Activated T-cell treated with anti-CD3 and anti-CD28 coated beads, Interleukin-2, amount 50 U/mL, for 48 hours (primary cell): ENCODE data around the gene CNMD.
"Not testable (repeated sequence)": the region's sequence is repeated elsewhere in the genome, so short reads cannot be mapped to it uniquely, and the experiment has no call there.

Source experiments
- DNase-seq, 2 experiments: peaks; one replicate each; pipeline ENCODE4 v3.0.0-alpha.2; 2020

Gene CNMD

DNA sequence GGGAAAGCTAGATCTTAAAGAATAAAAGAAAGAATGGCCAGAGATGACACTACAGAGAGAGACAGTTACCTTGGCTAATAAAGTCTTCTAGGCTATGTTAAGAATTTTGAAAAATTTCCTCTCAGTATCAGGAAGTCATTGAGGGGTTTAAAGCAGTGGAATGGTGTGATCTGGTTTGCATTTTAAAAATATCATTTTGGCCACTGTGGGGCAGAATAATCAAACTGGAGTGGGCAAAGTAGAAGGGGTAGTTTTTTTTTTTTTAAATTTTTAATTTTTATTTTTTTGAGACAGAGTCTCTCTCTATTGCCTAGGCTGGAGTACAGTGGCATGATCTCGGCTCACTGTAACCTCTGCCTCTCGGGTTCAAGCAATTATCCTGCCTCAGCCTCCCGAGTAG lies 4.4 kb upstream of the CNMD start:
- no peak for DNase-seq

- DNase-seq = no peak
Observed at GRCh38 chr13:52743569-52743968, 3.9 kb upstream of the CNMD start.

GRCh38 chr13:52738719-52739467 lies 727 bp downstream of the CNMD start:
- DNase-seq = peak; percentile 37 to 58

- no peak for DNase-seq
Observed at GRCh38 chr13:52737965-52738364, 1.7 kb downstream of the CNMD start.

DNA sequence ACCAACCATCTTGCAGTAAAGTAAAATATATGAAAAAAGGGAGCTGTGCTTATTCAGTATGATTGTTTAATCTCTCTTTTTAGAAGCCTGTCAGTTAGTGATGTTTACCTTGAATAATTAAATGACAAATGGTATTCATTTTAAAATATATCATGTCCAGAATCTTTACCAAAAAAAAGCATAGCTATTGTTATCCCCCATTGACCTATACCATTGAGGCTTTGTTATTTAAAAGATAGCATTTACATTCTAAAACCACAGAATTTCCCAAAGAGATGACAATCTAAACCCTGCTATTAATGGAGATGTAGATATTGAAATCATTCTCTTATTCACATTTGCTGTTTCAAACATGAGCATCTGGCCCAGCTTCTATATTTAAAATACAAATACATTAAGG lies 2.2 kb downstream of the CNMD start:
- DNase-seq = no peak

GRCh38 chr13:52736891-52737290 lies 2.7 kb downstream of the CNMD start:
- DNase-seq = no peak

- DNase-seq = no peak
Observed at GRCh38 chr13:52734075-52734623, 5.5 kb downstream of the CNMD start.

GRCh38 chr13:52726258-52726657 lies 13.4 kb downstream of the CNMD start:
- no peak for DNase-seq

- DNase-seq = no peak
Observed at GRCh38 chr13:52725302-52725701, 14.3 kb downstream of the CNMD start.

- DNase-seq = no peak
Observed at GRCh38 chr13:52723181-52723580, 16.4 kb downstream of the CNMD start.

DNA sequence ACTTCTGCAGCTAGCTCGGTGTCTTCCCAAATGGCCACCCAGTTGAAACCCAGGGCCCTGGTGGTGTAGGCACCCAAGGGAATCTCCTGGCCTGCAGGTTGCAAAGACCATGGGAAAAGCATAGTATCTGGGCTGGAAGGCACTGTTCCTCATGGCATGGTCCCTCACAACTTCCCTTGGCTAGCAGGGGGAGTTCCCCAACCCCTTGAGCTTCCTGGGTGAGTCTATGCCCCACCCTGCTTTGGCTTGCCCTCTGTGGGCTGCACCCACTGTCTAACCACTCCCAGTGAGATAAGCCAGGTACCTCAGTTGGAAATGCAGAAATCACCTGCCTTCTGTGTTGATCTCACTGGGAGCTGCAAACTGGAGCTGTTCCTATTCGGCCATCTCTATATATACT lies 18.3 kb downstream of the CNMD start:
- DNase-seq = not testable (repeated sequence)

- not testable (repeated sequence) for DNase-seq
Observed at GRCh38 chr13:52720904-52721303, 18.7 kb downstream of the CNMD start.

GRCh38 chr13:52713894-52714293 lies 25.7 kb downstream of the CNMD start:
- DNase-seq = no peak

GRCh38 chr13:52712385-52712784 lies 27.2 kb downstream of the CNMD start:
- DNase-seq = no peak

DNA sequence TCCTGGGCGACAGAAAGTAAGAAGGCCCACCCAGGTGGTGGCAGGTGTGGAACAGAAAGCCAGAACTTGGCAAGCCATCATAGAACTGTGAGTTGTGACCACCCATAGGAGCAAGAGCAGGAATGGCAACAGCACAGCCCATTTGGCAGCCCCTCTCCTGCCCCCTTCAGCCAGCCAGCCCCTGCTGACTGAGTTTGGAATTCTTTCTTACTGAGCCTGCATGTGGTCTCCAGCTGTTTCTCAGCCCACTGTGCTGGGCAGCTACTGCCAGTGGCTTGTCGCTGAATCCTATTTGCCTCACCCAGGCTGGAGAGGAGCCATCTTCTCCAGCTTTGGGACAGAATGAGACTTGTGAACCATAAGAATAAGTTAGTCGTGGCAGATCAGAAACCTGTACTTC lies 28.3 kb downstream of the CNMD start:
- DNase-seq = no peak

- not testable (repeated sequence) for DNase-seq
Observed at GRCh38 chr13:52708266-52708665, 31.4 kb downstream of the CNMD start.

DNA sequence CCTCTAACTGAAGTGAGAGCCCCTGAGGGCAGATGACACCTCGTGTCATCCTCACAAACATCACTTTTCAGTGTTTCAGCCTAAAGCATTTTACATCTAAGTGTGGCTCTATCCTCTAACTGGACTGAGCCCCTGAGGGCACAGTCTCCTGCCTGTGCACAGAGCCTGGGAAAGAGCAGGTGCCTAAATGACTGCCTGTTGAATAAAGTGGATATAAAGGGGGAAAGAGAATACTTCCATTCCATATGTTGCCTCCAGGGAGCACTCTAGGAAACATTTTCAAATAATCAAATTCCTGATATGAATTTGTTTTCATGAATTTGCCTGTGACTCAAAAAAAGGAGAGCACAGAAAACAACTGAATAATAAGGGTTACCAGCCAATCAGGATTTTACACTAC lies 32.2 kb downstream of the CNMD start:
- no peak for DNase-seq

DNA sequence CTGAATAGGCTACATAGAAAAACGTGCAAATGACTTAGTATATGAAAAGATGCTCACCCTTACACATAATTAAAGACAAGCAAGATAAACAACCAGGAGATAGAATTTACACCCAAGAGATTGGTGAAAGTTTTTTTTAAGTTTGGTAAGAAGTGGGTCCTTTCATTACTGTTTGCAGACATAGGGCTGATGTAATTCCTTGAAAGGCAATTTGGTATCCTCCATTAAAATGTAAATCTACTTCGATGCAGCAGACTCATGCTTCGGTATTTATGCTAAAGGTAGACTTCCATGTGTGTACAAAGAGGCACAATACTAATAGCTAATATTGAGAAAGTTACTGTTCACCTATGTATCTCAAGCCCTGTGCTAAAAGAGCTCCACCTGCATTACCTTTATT lies 33.5 kb downstream of the CNMD start:
- no peak for DNase-seq

- DNase-seq = no peak
Observed at GRCh38 chr13:52703482-52703881, 36.1 kb downstream of the CNMD start.

DNA sequence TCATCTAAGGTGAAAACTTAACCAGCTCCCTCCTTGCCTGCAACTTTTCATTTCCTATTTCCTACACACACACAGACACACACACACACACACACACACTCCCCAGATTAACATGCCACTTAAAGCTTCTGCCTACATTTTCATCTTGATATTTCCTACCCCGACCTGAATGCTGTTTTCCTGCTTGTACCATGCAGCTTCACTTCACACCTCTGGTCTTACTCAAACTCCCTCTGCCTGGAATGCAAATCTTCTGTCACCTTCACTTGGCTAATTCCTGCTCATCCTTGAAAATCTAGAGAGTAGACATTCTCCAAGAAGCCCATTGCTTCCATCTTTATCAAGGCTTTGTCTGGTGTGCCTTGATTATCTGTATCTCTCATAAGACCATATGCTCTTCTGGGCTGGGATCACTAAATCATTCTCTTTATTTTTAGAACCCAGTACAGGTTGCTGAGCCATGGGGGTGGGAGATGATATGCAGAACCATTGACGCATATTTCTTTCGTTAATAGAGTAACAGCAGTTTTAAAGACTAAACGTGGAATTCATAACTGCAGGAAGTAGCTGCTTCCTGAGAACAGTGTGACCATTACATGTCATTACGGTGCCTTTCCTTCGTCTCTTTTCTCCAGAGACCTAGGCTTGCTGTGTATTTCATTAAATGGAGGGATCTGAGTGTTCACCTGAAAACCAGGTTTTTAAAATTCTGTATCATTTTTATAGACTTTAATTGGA lies 37.7 kb downstream of the CNMD start:
- no peak for DNase-seq

DNA sequence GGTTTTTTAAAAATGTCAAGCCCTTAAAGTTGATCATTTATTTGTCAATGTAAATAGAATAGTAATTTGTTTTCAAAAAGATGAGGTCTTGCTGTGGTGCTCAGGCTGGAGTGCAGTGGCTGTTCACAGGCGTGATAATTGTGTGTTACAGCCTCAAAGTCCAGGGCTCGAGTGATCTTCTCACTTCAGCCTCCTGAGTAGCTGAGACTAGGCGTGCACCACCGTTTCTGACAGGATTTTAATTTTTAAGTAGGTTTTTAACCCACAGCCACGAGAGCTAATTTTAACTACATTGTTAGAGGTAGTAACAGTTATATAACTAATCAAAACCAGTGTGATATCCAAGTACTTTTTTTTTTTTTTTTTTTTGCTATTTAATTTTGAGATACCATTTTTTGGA lies 43.1 kb downstream of the CNMD start:
- DNase-seq = no peak

GRCh38 chr13:52695856-52696255 lies 43.8 kb downstream of the CNMD start:
- DNase-seq = peak; percentile 34 to 47

GRCh38 chr13:52686376-52686775 lies 53.2 kb downstream of the CNMD start:
- no peak for DNase-seq

- DNase-seq = not testable (repeated sequence)
Observed at GRCh38 chr13:52685806-52686205, 53.8 kb downstream of the CNMD start.
